ENCODE data around the gene CSF2RB.

DNA sequence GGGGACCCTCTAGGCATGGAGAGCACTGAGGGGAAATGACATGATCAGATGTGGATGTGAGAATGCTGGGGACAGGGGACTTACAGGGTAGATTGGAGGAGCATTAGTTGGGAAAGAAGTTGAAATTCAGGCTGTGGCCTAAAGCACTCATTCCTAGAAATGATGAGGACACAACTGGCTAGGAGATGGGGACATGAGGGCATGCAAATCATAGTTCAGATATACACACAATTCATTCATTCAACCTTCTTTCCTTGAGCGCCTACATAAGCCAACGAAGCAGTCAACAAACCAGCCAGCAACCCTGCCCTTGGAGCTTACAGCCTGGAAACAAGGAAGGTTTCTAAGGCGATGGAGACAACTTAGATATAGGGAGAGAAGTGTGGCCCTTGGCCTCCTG, 14.2 kb downstream of the CSF2RB start:
- no peak for TF ChIP-seq EP300 (IDR thresholded peaks at IDR 0.05)
- no peak for TF ChIP-seq CTCF (IDR thresholded peaks at IDR 0.05)
- no peak for TF ChIP-seq POLR2A (IDR thresholded peaks at IDR 0.05)
